Activated naive CD4-positive, alpha-beta T cell treated with anti-CD3 and anti-CD28 coated beads, Interleukin-2, amount 50 U/mL, for 72 hours (primary cell): ENCODE results near the gene GOLGA6L25. TPM values are rescaled to one million over a fixed set of nuclear protein-coding genes. Genes with fewer than 3 reads are reported as not detected.

Experiments
- total RNA-seq, 2 donors: library from RNA; stranded (reverse); gene quantifications; one replicate each; pipeline ENCODE4 v1.2.3, GENCODE V29; 2022

The GOLGA6L25 gene
- total RNA-seq, 2 donors from 2014 or later = not detected

Other genes starting within 250 kb of the GOLGA6L25 start
- gene HERC2, start 231.4 kb upstream of the GOLGA6L25 start, total RNA-seq = 10 to 100 TPM; 27.5 to 36.4 TPM
- gene GOLGA6L24, start 195.5 kb upstream of the GOLGA6L25 start, total RNA-seq = not detected
- not detected for gene GOLGA8F, start 174.9 kb upstream of the GOLGA6L25 start, total RNA-seq
- gene GOLGA8G, start 20.6 kb upstream of the GOLGA6L25 start, total RNA-seq = not detected
- 1 to 10 TPM; 1.3 to 2.3 TPM for gene GOLGA8M, start 158.9 kb downstream of the GOLGA6L25 start, total RNA-seq